Activated CD4-positive, CD25-positive, alpha-beta regulatory T cell treated with anti-CD3 and anti-CD28 coated beads, Interleukin-2, amount 50 U/mL, for 72 hours (primary cell): ENCODE data around the gene A4GNT.

Experiments used
- DNase-seq: peaks from one replicate; pipeline ENCODE4 v3.0.0; 2021

Gene A4GNT

GRCh38 chr3:138078096-138078495 is 54.1 kb downstream of the A4GNT start:
- DNase-seq = no peak
